Thymus (tissue), 11 donors: ENCODE data around the gene MAN2B2. TPM values are rescaled to one million over a fixed set of nuclear protein-coding genes. Genes with fewer than 3 reads are reported as not detected.

Experiments used
- DNase-seq, 9 donors: peaks; one replicate each; pipeline ENCODE4 v3.0.0-alpha.2; 2013; ENCODE audit warnings: low spot score in 9 of 9, low read depth in 6 of 9, missing footprints in 1 of 9
- H3K27ac ChIP-seq, 2 donors: one replicate each; pipeline ENCODE4 v1.5.1; 2013; ENCODE audit warnings: control low read depth in 1 of 2, low read depth in 1 of 2, low read length in 1 of 2, mild to moderate bottlenecking in 1 of 2, moderate library complexity in 1 of 2
- H3K27me3 ChIP-seq, 2 donors: one replicate each; pipeline ENCODE4 v1.5.1; 2013; ENCODE audit warnings: low read length in 1 of 2; ENCODE audit not compliant: control insufficient read depth in 2 of 2, insufficient read depth in 1 of 2
- H3K36me3 ChIP-seq, 2 donors: one replicate each; pipeline ENCODE4 v1.5.1; 2013; ENCODE audit warnings: low read length in 1 of 2, mild to moderate bottlenecking in 1 of 2, moderate library complexity in 1 of 2; ENCODE audit not compliant: control insufficient read depth in 2 of 2, insufficient read depth in 2 of 2
- H3K4me1 ChIP-seq, 2 donors: one replicate each; pipeline ENCODE4 v1.5.1; 2013; ENCODE audit warnings: low read length in 2 of 2; ENCODE audit not compliant: control insufficient read depth in 2 of 2, insufficient read depth in 2 of 2
- H3K4me3 ChIP-seq, 2 donors: one replicate each; pipeline ENCODE4 v1.5.1; 2013; ENCODE audit warnings: low read length in 2 of 2, control low read depth in 1 of 2, mild to moderate bottlenecking in 1 of 2
- H3K9me3 ChIP-seq, 2 donors: one replicate each; pipeline ENCODE4 v1.5.1; 2013; ENCODE audit warnings: low read length in 1 of 2, mild to moderate bottlenecking in 1 of 2; ENCODE audit not compliant: control insufficient read depth in 2 of 2, insufficient read depth in 1 of 2
- WGBS: extraction: QIAGEN DNeasy Blood & Tissue Kit; methylation state at CpG from one replicate; pipeline ENCODE4 v1.1.7; 2013; 5-methylcytosine and 5-hydroxymethylcytosine counted together
- polyA plus RNA-seq: library from polyadenylated mRNA; stranded (reverse); fragments of 200-250 nt; gene quantifications from one replicate; pipeline ENCODE4 v1.2.3, GENCODE V29; 2013
- total RNA-seq: library from RNA; stranded (reverse); fragments of 120-200 nt; gene quantifications from one replicate; pipeline ENCODE4 v1.2.4, GENCODE V29; 2013
- donor health status: healthy.

Gene MAN2B2
- total and polyA plus RNA-seq, 2 donors: 6.7 to 14.3 TPM

- H3K4me3 ChIP-seq: no peak overlapping the region
- WGBS: 98% methylated on average over 3 of the region's 3 CpGs
- no peaks in the 10 kb centered on the region for H3K4me1 ChIP-seq
- H3K27ac ChIP-seq: no peak overlapping the region
- H3K9me3 ChIP-seq: no peaks in the 10 kb centered on the region
- peaks cover 26 to 62% of the 10 kb centered on the region in 2 donors for H3K36me3 ChIP-seq
- no peaks in the 10 kb centered on the region for H3K27me3 ChIP-seq
- no peak for DNase-seq
Observed at GRCh38 chr4:6612961-6613675, 38.1 kb downstream of the MAN2B2 start.

GRCh38 chr4:6613676-6614651, 39.0 kb downstream of the MAN2B2 start:
- H3K36me3 ChIP-seq: peaks cover 30 to 62% of the 10 kb centered on the region in 2 donors
- no peak overlapping the region for H3K27ac ChIP-seq
- WGBS: 96% methylated on average over 17 of the region's 17 CpGs
- H3K4me1 ChIP-seq: no peaks in the 10 kb centered on the region
- H3K9me3 ChIP-seq: no peaks in the 10 kb centered on the region
- no peak for DNase-seq
- no peaks in the 10 kb centered on the region for H3K27me3 ChIP-seq
- H3K4me3 ChIP-seq: no peak overlapping the region

GRCh38 chr4:6614701-6615230, 39.8 kb downstream of the MAN2B2 start:
- H3K4me1 ChIP-seq: no peaks in the 10 kb centered on the region
- H3K9me3 ChIP-seq: no peaks in the 10 kb centered on the region
- no peak for DNase-seq
- no peak overlapping the region for H3K27ac ChIP-seq
- 96% methylated on average over 11 of the region's 11 CpGs for WGBS
- peaks cover 24 to 62% of the 10 kb centered on the region in 2 donors for H3K36me3 ChIP-seq
- H3K27me3 ChIP-seq: no peaks in the 10 kb centered on the region
- no peak overlapping the region for H3K4me3 ChIP-seq

- WGBS: 98% methylated on average over 18 of the region's 18 CpGs
- H3K27ac ChIP-seq: no peak overlapping the region
- H3K4me3 ChIP-seq: no peak overlapping the region
- H3K27me3 ChIP-seq: no peaks in the 10 kb centered on the region
- H3K9me3 ChIP-seq: no peaks in the 10 kb centered on the region
- no peak for DNase-seq
- H3K36me3 ChIP-seq: peaks cover 17 to 55% of the 10 kb centered on the region in 2 donors
- H3K4me1 ChIP-seq: no peaks in the 10 kb centered on the region
Observed at GRCh38 chr4:6616087-6616995, 41.4 kb downstream of the MAN2B2 start.

GRCh38 chr4:6617246-6617645, 42.3 kb downstream of the MAN2B2 start:
- H3K27ac ChIP-seq: no peak overlapping the region
- H3K36me3 ChIP-seq: peaks cover 17 to 51% of the 10 kb centered on the region in 2 donors
- H3K4me3 ChIP-seq: no peak overlapping the region
- no peaks in the 10 kb centered on the region for H3K4me1 ChIP-seq
- WGBS: 98% methylated on average over 10 of the region's 10 CpGs
- H3K27me3 ChIP-seq: no peaks in the 10 kb centered on the region
- no peak for DNase-seq
- no peaks in the 10 kb centered on the region for H3K9me3 ChIP-seq

GRCh38 chr4:6618386-6619115, 43.6 kb downstream of the MAN2B2 start:
- Histone ChIP-seq H3K27me3 (no peaks in the 10 kb centered on the region), H3K27ac (no peak overlapping the region), H3K36me3 (peaks cover 17 to 48% of the 10 kb centered on the region in 2 donors), H3K9me3 (no peaks in the 10 kb centered on the region), H3K4me3 (no peak overlapping the region), H3K4me1 (no peaks in the 10 kb centered on the region)
- no peak for DNase-seq
- 95% methylated on average over 19 of the region's 19 CpGs for WGBS

- H3K36me3 ChIP-seq: peaks cover 17 to 48% of the 10 kb centered on the region in 2 donors
- no peaks in the 10 kb centered on the region for H3K27me3 ChIP-seq
- H3K4me1 ChIP-seq: no peaks in the 10 kb centered on the region
- 97% methylated on average over 13 of the region's 13 CpGs for WGBS
- H3K27ac ChIP-seq: no peak overlapping the region
- H3K4me3 ChIP-seq: no peak overlapping the region
- H3K9me3 ChIP-seq: no peaks in the 10 kb centered on the region
- no peak for DNase-seq
Observed at GRCh38 chr4:6619116-6619465, 44.1 kb downstream of the MAN2B2 start.
